HL-60 (cell line): Measurements from ENCODE around the gene SASH1.

ENCODE experiments used
- DNase-seq, 2 experiments: peaks; one replicate each; pipeline ENCODE4 v3.0.0-alpha.2; 2010 to 2020; ENCODE audit warnings: low read depth in 1 of 2, low spot score in 1 of 2
- H3K27ac ChIP-seq: fragments of 250-450 bp; sonication (Bioruptor Pico); replicated peaks from 2 replicates; pipeline ENCODE4 v1.5.1; 2020; ENCODE audit warnings: mild to moderate bottlenecking, moderate library complexity
- H3K27me3 ChIP-seq: fragments of 250-450 bp; sonication (Bioruptor Pico); 2 replicates; pipeline ENCODE4 v1.5.1; 2021; ENCODE audit warnings: mild to moderate bottlenecking, moderate library complexity; ENCODE audit not compliant: insufficient read depth, poor library complexity, severe bottlenecking
- H3K4me3 ChIP-seq: replicated peaks from 2 replicates; pipeline ENCODE4 v1.5.1; 2011; ENCODE audit warnings: mild to moderate bottlenecking, control low read depth, low read length; ENCODE audit not compliant: insufficient read depth
- CTCF ChIP-seq: IDR thresholded peaks from one replicate; pipeline ENCODE4 v1.5.1; 2011; ENCODE audit warnings: low read length, control low read depth, inconsistent platforms; ENCODE audit not compliant: insufficient read depth
- GABPA ChIP-seq: IDR thresholded peaks from 2 replicates; pipeline ENCODE4 v1.6.1; 2012; ENCODE audit warnings: low read depth
- POLR2AphosphoS5 ChIP-seq: IDR thresholded peaks from 2 replicates; pipeline ENCODE4 v1.6.1; 2012; ENCODE audit warnings: low read depth
- REST ChIP-seq: IDR thresholded peaks from 2 replicates; pipeline ENCODE4 v1.6.1; 2012; ENCODE audit warnings: low read depth; ENCODE audit not compliant: insufficient replicate concordance
- SPI1 ChIP-seq: IDR thresholded peaks from 2 replicates; pipeline ENCODE4 v1.6.1; 2012; ENCODE audit warnings: low read depth, mild to moderate bottlenecking, borderline replicate concordance

Gene SASH1

GRCh38 chr6:148440877-148441453 lies 98.3 kb downstream of the SASH1 start:
- H3K4me3 ChIP-seq: no peak overlapping the region
- no peak for DNase-seq
- H3K27ac ChIP-seq: no peak overlapping the region
- no peaks in the 10 kb centered on the region for H3K27me3 ChIP-seq
- TF ChIP-seq CTCF: no peak
- no peak for TF ChIP-seq GABPA
- TF ChIP-seq POLR2AphosphoS5: no peak
- no peak for TF ChIP-seq REST
- no peak for TF ChIP-seq SPI1

- peak in 1 of 2 experiments; percentile 61 for DNase-seq
- Histone ChIP-seq H3K4me3 (no peak overlapping the region), H3K27ac (no peak overlapping the region), H3K27me3 (no peaks in the 10 kb centered on the region)
- TF ChIP-seq POLR2AphosphoS5 (no peak), SPI1 (peak; percentile 47)
Measured at GRCh38 chr6:148441454-148441911, 98.8 kb downstream of the SASH1 start.

GRCh38 chr6:148443798-148444560 lies 101.3 kb downstream of the SASH1 start:
- no peak for DNase-seq
- TF ChIP-seq SPI1: no peak
- TF ChIP-seq POLR2AphosphoS5: no peak
- TF ChIP-seq REST: no peak
- no peak for TF ChIP-seq CTCF
- no peak for TF ChIP-seq GABPA
- H3K27me3 ChIP-seq: no peaks in the 10 kb centered on the region
- no peak overlapping the region for H3K27ac ChIP-seq
- no peak overlapping the region for H3K4me3 ChIP-seq

GRCh38 chr6:148445116-148445515 lies 102.5 kb downstream of the SASH1 start:
- H3K27ac ChIP-seq: no peak overlapping the region
- no peak overlapping the region for H3K4me3 ChIP-seq
- no peak for DNase-seq
- H3K27me3 ChIP-seq: no peaks in the 10 kb centered on the region
- TF ChIP-seq CTCF (no peak), REST (no peak), POLR2AphosphoS5 (no peak), GABPA (no peak), SPI1 (no peak)
